Kidney glomerular epithelial cell (primary cell): ENCODE results near the gene CTDNEP1.

Source experiments
- DNase-seq: peaks from one replicate; lab custom pipeline; 2025; lab: John Stamatoyannopoulos, UW

Gene CTDNEP1

GRCh38 chr17:7228920-7229319 is 22.6 kb downstream of the CTDNEP1 start:
- DNase-seq = no peak

DNA sequence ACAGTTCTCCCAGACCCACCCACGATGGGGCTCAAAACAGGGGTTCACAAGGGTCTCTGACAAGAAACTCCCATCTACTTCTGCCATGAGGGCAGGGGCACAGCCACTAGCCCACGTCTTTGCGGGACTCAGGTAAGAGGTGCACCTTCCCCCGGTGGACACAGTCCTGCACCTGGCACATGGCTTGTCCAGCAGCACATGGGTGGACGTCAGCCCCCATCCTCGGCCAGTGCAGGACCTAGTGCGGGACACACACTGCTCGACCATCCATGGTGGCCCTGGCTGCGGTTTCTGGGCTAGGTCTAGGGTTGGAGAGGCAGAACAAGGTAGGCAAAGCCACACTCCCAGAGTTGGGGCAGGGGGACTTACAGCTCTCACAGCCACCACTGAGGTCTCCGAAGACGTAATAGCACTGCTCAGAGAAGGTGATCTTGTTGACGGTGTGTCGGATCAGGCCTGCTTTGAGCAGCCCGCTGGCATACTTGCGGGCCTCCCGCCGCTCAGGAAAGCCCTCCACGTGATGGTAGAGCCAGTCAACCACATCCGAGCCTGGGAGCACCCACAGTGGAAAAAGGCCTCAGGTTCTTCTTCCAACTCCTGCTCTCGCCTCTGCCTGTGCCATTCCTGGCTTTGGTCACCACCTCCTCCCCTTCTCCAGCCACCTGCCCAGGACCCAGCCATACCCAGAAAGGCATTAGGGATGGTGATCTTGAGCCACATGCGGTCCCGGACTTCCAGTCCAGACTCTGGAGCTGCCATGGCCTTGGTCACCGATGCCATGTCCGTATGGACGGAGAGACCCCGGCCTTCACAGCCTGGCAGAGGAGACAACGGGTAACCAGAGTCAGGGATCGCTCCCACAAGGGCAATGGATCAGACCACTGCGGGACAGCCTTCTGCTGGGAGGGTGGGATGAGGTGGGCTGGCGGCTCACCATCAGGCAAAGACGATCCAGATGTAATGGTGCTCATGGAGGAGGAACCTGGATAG is 24.5 kb downstream of the CTDNEP1 start:
- no peak for DNase-seq

DNA sequence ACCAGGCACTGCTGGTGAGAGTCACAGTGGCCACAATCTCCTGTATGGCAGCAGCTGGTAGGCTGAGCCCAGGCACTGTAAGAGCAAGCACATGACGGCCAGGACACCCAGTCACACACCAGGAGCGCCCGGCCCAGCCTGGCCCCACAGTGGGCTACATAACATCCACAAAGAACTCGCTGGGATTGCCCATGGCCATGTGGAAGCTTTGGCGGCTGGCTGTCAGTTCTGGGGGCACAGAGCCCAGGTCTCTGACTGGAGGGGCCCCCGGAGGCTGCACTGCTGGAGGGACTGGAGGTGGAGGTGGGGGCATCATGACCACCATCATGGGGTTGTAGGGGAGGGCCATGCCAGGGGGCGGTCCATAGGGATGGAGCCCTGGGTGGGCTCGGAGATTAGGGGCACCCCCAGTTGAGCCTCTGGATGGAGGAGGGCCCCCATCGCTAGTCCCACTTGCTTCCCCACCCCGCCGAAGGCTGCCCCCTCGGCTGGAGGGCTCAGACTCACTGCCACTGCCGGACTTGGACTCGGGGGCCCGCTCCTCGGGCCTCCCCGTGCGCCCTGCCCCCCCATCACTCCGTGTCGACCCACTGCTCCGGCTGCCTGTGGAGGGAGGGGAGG is 25.7 kb downstream of the CTDNEP1 start:
- DNase-seq = no peak

DNA sequence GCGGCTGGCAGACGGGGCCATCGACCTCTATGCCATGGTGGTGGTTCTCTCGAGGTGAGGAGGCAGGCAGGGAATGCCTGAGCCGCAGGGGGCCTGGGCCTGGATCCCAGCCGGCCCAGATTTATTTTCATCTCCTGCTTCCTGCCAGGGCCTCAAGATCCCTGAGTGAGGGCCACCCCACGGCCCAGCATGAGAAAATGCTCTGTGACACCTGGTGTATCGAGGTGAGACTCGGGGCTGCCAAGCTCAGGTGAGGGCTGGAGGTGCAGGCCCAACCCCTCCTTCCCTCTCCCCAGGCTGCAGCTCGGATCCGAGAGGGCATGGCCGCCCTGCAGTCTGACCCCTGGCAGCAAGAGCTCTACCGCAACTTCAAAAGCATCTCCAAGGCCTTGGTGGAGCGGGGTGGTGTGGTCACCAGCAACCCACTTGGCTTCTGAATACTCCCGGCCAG is 26.8 kb downstream of the CTDNEP1 start:
- DNase-seq = no peak

- no peak for DNase-seq
Observed at GRCh38 chr17:7224110-7224509, 27.4 kb downstream of the CTDNEP1 start.

- no peak for DNase-seq
Observed at GRCh38 chr17:7223375-7223774, 28.2 kb downstream of the CTDNEP1 start.

DNA sequence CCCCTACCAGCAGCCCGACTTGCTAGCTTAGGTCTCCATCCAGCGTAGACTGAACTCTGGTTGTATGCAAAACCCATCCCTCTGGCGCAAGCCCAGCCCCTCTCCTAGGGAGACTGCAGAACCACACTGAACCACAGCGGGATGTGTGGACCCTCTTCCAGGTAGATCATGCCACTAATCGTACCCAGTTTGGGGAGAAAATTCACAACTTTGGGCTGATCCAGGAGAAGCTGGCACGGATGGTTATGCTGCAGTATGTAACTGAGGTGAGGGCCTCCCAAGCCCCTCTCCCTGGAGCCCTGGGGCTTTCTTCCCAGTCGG is 28.6 kb downstream of the CTDNEP1 start:
- DNase-seq = no peak

- no peak for DNase-seq
Observed at GRCh38 chr17:7222093-7222971, 29.2 kb downstream of the CTDNEP1 start.

DNA sequence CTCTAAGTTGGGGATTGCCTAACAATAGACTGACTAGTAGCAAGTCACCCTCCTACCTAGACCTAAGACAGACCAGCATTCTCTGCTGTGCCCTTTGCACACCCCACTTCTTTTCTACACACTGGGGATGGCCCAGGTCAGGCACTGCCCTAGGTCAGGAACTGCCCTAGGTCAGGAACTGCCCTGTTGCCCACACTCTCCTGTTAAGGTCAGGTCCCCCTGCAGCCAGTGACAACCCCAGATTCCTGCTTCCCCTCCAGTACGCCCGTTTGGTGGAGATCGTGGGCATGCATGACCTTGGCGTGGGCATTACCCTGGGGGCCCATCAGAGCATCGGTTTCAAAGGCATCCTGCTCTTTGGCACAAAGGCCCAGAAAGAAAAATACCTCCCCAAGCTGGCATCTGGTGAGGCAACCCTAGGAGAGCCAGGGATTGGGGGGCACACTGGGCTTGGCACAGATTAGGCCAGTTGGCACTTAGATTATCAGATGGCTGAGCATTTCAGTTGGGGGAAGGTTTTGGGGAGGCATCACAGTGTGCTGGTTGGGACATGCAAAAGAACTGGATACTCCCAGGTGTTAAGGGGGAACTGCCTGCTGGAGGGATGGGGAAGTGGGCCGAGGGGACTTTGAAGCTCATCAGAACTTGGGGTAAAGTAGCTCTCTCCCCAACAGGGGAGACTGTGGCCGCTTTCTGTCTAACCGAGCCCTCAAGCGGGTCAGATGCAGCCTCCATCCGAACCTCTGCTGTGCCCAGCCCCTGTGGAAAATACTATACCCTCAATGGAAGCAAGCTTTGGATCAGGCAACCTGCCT is 30.0 kb downstream of the CTDNEP1 start:
- DNase-seq = no peak

DNA sequence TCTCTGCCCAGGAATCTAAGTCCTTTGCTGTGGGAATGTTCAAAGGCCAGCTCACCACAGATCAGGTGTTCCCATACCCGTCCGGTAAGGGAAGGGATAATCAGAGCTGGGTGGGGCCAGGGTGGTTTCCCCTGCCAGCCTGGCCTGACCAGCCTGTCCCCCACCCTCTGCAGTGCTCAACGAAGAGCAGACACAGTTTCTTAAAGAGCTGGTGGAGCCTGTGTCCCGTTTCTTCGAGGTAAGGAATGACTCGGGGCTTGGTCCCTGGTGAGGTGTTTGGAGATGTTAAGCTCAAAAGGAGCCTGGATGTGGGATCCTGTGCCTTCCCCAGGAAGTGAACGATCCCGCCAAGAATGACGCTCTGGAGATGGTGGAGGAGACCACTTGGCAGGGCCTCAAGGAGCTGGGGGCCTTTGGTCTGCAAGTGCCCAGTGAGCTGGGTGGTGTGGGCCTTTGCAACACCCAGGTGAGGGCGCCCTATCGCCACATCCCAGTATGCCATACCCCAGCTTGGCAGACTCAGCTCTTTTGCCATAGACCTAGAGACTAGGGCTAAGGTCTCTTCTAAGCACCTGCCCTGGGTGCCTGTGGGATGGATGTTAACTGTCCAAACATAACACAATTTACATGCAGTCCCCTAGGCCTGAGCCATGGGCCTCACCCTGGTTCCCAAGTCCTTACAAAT is 30.8 kb downstream of the CTDNEP1 start:
- DNase-seq = peak; percentile 50

GRCh38 chr17:7219812-7220592 is 31.5 kb downstream of the CTDNEP1 start, which contains the start of the genes ACADVL and DLG4:
Gene ACADVL (plus strand): TSS chr17:7219938. CDS start chr17:7219985, 47 bp downstream.
Gene DLG4 (minus strand): TSS chr17:7219836.
- DNase-seq = peak; percentile 80

DNA sequence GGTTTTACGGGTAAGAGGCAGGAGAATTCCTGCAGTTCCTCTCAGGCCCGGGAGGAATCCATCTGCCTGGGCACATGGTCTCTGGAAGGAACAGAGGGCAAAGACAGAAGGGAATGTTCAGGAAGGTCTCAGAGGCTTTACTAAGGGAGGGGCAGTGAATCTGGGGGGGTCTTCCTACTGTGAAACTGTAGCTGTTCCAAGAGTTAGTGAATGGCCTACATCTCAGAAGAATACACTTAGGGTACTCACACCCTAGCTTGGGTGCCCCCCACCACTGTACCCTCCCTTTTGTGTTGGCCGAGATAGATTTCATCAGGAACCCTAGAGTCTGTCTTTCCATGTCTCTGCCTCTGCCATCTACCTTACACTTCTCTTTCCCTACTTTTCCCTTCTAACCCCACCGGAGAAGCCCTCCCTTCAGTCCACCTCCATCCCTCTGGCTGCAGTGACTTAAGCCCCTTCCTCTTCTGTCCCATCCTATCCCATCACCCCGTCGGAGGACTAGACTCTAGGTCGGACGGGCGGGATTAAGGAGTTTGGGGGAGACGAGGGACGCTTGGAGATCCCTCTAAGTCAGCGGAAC is 32.2 kb downstream of the CTDNEP1 start:
- no peak for DNase-seq

- DNase-seq = no peak
Observed at GRCh38 chr17:7218758-7219157, 32.8 kb downstream of the CTDNEP1 start.

DNA sequence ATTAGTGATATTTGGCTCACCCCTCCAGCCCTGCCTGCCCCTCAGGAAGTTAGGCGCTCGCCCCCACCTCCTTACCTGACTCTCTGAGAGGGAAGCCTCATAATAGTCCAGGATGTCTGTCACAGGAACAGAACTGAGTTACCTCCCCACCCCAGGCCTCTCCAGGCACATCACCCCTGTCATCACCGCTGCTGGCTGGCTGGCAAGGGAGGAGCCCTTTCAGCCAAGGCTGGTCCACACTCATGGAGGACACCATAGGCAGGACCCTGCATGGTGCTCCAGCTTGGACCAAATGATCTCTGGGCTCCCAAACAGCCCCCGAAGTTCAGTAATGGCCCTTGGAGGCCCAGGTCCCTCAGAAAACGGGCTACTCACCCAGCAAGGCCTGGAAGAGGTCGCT is 33.4 kb downstream of the CTDNEP1 start:
- no peak for DNase-seq

DNA sequence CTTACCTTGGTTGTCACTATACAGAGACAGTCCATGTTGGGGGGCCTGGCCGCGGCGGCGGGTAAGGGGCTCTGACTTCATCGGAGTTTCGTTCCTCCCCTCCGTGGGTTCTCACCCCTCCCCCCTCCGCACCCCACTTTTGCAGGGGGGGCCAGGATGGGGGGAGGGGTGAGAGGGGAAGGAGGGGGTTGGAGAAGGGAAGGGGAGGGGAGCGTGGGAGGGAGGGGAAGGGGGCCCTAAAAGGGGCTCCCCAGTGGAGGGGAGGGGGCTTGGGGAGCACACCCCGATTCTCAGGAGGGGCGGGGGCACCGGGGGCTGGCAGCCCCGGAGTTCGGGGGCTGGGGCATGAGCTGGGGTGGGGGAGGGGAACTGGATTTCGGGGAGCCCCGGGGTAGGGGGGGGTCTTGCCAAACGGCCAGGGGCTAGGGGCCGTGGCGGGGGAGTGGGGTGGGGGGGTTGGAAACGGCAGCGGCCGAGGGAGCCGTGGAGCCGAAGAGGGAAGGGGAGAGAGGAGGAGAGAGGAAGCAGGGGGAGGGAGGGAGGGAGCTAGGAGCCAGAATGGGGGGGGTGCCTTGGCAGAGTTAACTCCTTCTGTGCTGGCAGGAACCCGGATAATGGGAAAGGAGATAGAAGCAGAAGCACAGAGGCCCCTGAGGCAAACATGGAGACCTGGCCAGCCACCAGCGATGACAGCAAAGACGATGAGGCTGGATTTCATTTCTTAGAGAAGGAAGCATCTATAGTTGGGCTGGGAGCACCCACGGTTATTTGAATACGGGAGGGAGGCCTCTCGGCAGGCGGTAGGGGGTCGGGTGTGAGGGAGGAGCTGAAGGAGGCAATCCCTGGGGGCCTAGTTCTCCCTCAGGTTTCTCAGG is 34.2 kb downstream of the CTDNEP1 start:
- peak; percentile 57 for DNase-seq

DNA sequence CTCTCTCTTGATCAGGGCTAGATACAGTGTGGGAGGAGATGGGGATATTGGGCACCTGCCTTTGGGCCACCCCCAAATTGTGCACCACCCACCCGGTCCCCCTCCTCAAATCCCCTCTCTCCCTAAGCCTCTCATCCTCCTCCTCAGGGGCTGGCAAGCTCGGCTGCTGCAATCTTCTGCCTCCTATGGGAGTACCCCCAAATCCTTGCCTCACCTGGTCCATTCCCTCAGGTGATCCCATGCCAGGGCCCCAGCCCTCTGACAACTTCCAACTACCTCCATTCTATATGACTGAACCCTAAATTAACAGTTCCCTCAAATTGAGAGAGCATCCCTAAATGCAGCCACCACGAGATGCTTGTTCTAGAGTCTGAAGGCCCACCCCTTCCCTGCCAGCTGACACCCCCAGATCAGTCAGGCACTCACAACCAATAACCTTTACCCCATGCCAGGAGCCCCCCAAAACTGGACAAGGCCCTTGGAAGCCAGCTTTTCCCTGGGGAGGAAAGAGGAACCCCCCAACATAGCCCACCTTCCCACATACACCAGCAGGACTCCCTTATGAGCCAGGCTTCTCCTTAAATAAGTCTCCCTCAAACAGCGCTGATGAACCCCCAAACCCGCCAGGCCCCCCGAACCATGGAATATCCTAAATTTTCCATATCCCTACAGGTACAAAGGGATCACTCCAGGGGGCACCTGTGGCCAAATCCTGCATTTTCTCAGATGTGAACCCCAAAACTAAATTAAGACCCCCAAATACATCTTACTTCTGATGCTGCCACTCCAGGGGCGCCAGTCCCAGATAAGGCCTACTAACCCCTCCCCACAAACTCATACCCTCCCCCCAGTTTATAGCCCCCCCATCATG is 35.1 kb downstream of the CTDNEP1 start:
- no peak for DNase-seq

- no peak for DNase-seq
Observed at GRCh38 chr17:7215652-7216180, 35.8 kb downstream of the CTDNEP1 start.
